ENCODE measurements around the gene TACSTD2. TPM values are rescaled to one million over a fixed set of nuclear protein-coding genes. Genes with fewer than 3 reads are reported as not detected.
"Not testable (repeated sequence)": the region's sequence is repeated elsewhere in the genome, so short reads cannot be mapped to it uniquely, and the experiment has no call there.

The TACSTD2 gene
- total and polyA plus RNA-seq, 8 donors: 33.6 to 170 (median 50.5) TPM

GRCh38 chr1:58585166-58585565 is 8.1 kb upstream of the TACSTD2 start:
- no peaks in the 10 kb centered on the region for H3K36me3 ChIP-seq
- peak in 2 of 4 donors; percentile 25 for ATAC-seq
- no peak overlapping the region for H3K4me3 ChIP-seq
- H3K27me3 ChIP-seq: no peaks in the 10 kb centered on the region
- H3K27ac ChIP-seq: peak overlapping the region in 2 of 4 donors; percentile 65 to 79
- 34 to 68% methylated on average over 2 of the region's 2 CpGs for WGBS, 2 donors
- no peak for TF ChIP-seq CTCF (IDR thresholded peaks at IDR 0.05)
- intact Hi-C loops (cut with DNase I): no loop called here
- peaks cover 0 to 13% (median 3%) of the 10 kb centered on the region in 3 donors for H3K4me1 ChIP-seq
- no peaks in the 10 kb centered on the region for H3K9me3 ChIP-seq
- no peak for FAIRE-seq
- no peak for DNase-seq

- TF ChIP-seq CTCF (IDR thresholded peaks at IDR 0.05): no peak
- Histone ChIP-seq H3K36me3 (no peaks in the 10 kb centered on the region), H3K27ac (peak overlapping the region in 3 of 4 donors; percentile 6 to 79 (median 65)), H3K4me3 (no peak overlapping the region), H3K27me3 (no peaks in the 10 kb centered on the region), H3K4me1 (peaks cover 0 to 13% (median 3%) of the 10 kb centered on the region in 3 donors), H3K9me3 (no peaks in the 10 kb centered on the region)
- no peak for FAIRE-seq
- peak in 3 of 6 donors; percentile 26 to 55 (median 49) for DNase-seq
- intact Hi-C loops (cut with DNase I): no loop called here
- 26 to 33% methylated on average over 8 of the region's 8 CpGs for WGBS, 2 donors
- peak; percentile 62 to 89 (median 85) for ATAC-seq
These were observed 7.2 kb upstream of the TACSTD2 start for GRCh38 chr1:58584082-58584895.

- Histone ChIP-seq H3K27ac (peak overlapping the region in 3 of 4 donors; percentile 6 to 79 (median 65)), H3K27me3 (no peaks in the 10 kb centered on the region), H3K9me3 (no peaks in the 10 kb centered on the region), H3K4me1 (peaks cover 0 to 13% (median 3%) of the 10 kb centered on the region in 3 donors), H3K36me3 (no peaks in the 10 kb centered on the region), H3K4me3 (no peak overlapping the region)
- TF ChIP-seq CTCF (IDR thresholded peaks at IDR 0.05): no peak
- intact Hi-C loops (cut with DNase I): no loop called here
- DNase-seq (no peak), FAIRE-seq (no peak), ATAC-seq (peak in 2 of 4 donors; percentile 26 to 52)
- 58 to 65% methylated on average over 1 of the region's 1 CpG for WGBS, 2 donors
These were observed 6.4 kb upstream of the TACSTD2 start for GRCh38 chr1:58583496-58583895.

- H3K4me1 ChIP-seq: peaks cover 0 to 16% (median 3%) of the 10 kb centered on the region in 3 donors
- H3K36me3 ChIP-seq; intact Hi-C loops (cut with DNase I); H3K27me3 ChIP-seq; H3K9me3 ChIP-seq; H3K4me3 ChIP-seq; FAIRE-seq; DNase-seq; ATAC-seq; H3K27ac ChIP-seq: not testable (repeated sequence)
- 64% methylated on average over 1 of the region's 1 CpG; no CpG with 5 or more reads in 1 of the 2 donors for WGBS, 2 donors
These were observed 5.1 kb upstream of the TACSTD2 start for GRCh38 chr1:58582143-58582542.

- FAIRE-seq: no peak
- H3K4me1 ChIP-seq: peaks cover 0 to 16% (median 3%) of the 10 kb centered on the region in 3 donors
These were observed 4.6 kb upstream of the TACSTD2 start for GRCh38 chr1:58581641-58582040.

More at GRCh38 chr1:58581641-58582040, 4.6 kb upstream of the TACSTD2 start:
- H3K36me3 ChIP-seq: no peaks in the 10 kb centered on the region
- ATAC-seq: no peak
- intact Hi-C loops (cut with DNase I): no loop called here
- no peak for DNase-seq
- no peaks in the 10 kb centered on the region for H3K9me3 ChIP-seq
- 78 to 80% methylated on average over 2 of the region's 2 CpGs for WGBS, 2 donors
- no peak overlapping the region for H3K27ac ChIP-seq
- no peaks in the 10 kb centered on the region for H3K27me3 ChIP-seq
- TF ChIP-seq CTCF (IDR thresholded peaks at IDR 0.05): no peak
- H3K4me3 ChIP-seq: no peak overlapping the region

Data from pancreas (tissue), 10 donors.